Erythroblast (primary cell): ENCODE results near the gene NFASC.

Source experiments
- GATA1 ChIP-seq: IDR thresholded peaks from 2 replicates; pipeline ENCODE4 v1.6.1; 2011; ENCODE audit warnings: low read depth, mild to moderate bottlenecking, control low read depth, low read length, moderate library complexity
- POLR2A ChIP-seq: IDR thresholded peaks from 2 replicates; pipeline ENCODE4 v1.6.1; 2011; ENCODE audit warnings: mild to moderate bottlenecking, low read length

GRCh38 chr1:204990059-204990664 lies 119.5 kb downstream of the NFASC start:
- TF ChIP-seq POLR2A: no peak
- TF ChIP-seq GATA1: no peak
